SK-N-SH treated with all-trans-retinoic acid at 6 μM for 48 hours (cell line): ENCODE data around the gene EML4.

ENCODE experiments used
- ATAC-seq: fragments of 200-7000 bp; cut with Tn5 transposase; 3 replicates; pipeline ENCODE4 v1.9.1; 2020; ENCODE audit warnings: mild to moderate bottlenecking, moderate library complexity
- ARNTL ChIP-seq: fragments of 450-650 bp; formaldehyde crosslinking; IDR thresholded peaks from 2 replicates; pipeline ENCODE4 v1.5.0; 2020; ENCODE audit warnings: low read depth, mild to moderate bottlenecking, moderate library complexity, borderline replicate concordance
- BACH2 ChIP-seq: fragments of 250-450 bp; sonication (Bioruptor Pico); IDR thresholded peaks from 2 replicates; pipeline ENCODE4 v1.9.0; 2021; ENCODE audit warnings: mild to moderate bottlenecking, borderline replicate concordance
- CSDC2 ChIP-seq: fragments of 250-450 bp; sonication (Bioruptor Pico); IDR thresholded peaks from 2 replicates; pipeline ENCODE4 v1.5.0; 2020; ENCODE audit warnings: mild to moderate bottlenecking, moderate library complexity
- ESRRG ChIP-seq: fragments of 250-450 bp; sonication (Bioruptor Pico); IDR thresholded peaks from 2 replicates; pipeline ENCODE4 v1.6.1; 2021; ENCODE audit warnings: mild to moderate bottlenecking
- GLIS3 ChIP-seq: fragments of 250-450 bp; sonication (Bioruptor Pico); IDR thresholded peaks from 2 replicates; pipeline ENCODE4 v1.5.0; 2020; ENCODE audit warnings: mild to moderate bottlenecking, moderate library complexity
- ISL1 ChIP-seq: fragments of 250-450 bp; sonication (Bioruptor Pico); IDR thresholded peaks from 2 replicates; pipeline ENCODE4 v2.1.2; 2022; ENCODE audit warnings: mild to moderate bottlenecking, moderate library complexity
- OSR1 ChIP-seq: fragments of 250-450 bp; sonication (Bioruptor Pico); IDR thresholded peaks from 2 replicates; pipeline ENCODE4 v1.8.0; 2022; ENCODE audit warnings: moderate library complexity, mild to moderate bottlenecking, inconsistent platforms
- PPARA ChIP-seq: fragments of 250-450 bp; sonication (Bioruptor Pico); IDR thresholded peaks from 2 replicates; pipeline ENCODE4 v1.5.0; 2020; ENCODE audit warnings: mild to moderate bottlenecking, borderline replicate concordance
- RARB ChIP-seq: fragments of 250-450 bp; sonication (Bioruptor Pico); IDR thresholded peaks from 2 replicates; pipeline ENCODE4 v1.8.0; 2021; ENCODE audit warnings: mild to moderate bottlenecking, moderate library complexity
- SNAI2 ChIP-seq: fragments of 250-450 bp; sonication (Bioruptor Pico); IDR thresholded peaks from 2 replicates; pipeline ENCODE4 v1.5.0; 2020; ENCODE audit warnings: mild to moderate bottlenecking, moderate library complexity
- TCF4 ChIP-seq: fragments of 250-450 bp; sonication (Bioruptor Pico); IDR thresholded peaks from 2 replicates; pipeline ENCODE4 v1.8.0; 2021; ENCODE audit warnings: mild to moderate bottlenecking, moderate library complexity, borderline replicate concordance
- TOX ChIP-seq: fragments of 250-450 bp; sonication (Bioruptor Pico); IDR thresholded peaks from 2 replicates; pipeline ENCODE4 v1.8.0; 2021; ENCODE audit warnings: mild to moderate bottlenecking, moderate library complexity, borderline replicate concordance
- ZC3H10 ChIP-seq: fragments of 250-450 bp; sonication (Bioruptor Pico); IDR thresholded peaks from 2 replicates; pipeline ENCODE4 v1.5.1; 2021; ENCODE audit warnings: mild to moderate bottlenecking, moderate library complexity
- ZFP30 ChIP-seq: fragments of 450-650 bp; formaldehyde crosslinking; IDR thresholded peaks from 2 replicates; pipeline ENCODE4 v1.5.0; 2022; ENCODE audit warnings: mild to moderate bottlenecking, moderate library complexity
- ZNF565 ChIP-seq: fragments of 450-650 bp; formaldehyde crosslinking; conservative IDR thresholded peaks from 2 replicates; pipeline ENCODE4 v1.5.0; 2020; ENCODE audit warnings: low read depth, mild to moderate bottlenecking, moderate library complexity
- ZNF8 ChIP-seq: fragments of 450-650 bp; formaldehyde crosslinking; IDR thresholded peaks from 2 replicates; pipeline ENCODE4 v1.5.0; 2020; ENCODE audit warnings: mild to moderate bottlenecking, moderate library complexity
- TF ChIP-seq, protein P1 (sequence below): fragments of 250-450 bp; sonication (Bioruptor Pico); IDR thresholded peaks from 2 replicates; pipeline ENCODE4 v1.8.0; 2020; ENCODE audit warnings: mild to moderate bottlenecking, moderate library complexity, borderline replicate concordance
- TF ChIP-seq, protein P2 (sequence below): fragments of 250-450 bp; sonication (Bioruptor Pico); IDR thresholded peaks from 2 replicates; pipeline ENCODE4 v1.5.0; 2020; ENCODE audit warnings: mild to moderate bottlenecking, moderate library complexity
- TF ChIP-seq, protein P3 (sequence below): fragments of 250-450 bp; sonication (Bioruptor Pico); IDR thresholded peaks from 2 replicates; pipeline ENCODE4 v1.8.0; 2021; ENCODE audit warnings: low read depth, mild to moderate bottlenecking, moderate library complexity, borderline replicate concordance
- TF ChIP-seq, protein P4 (sequence below): fragments of 250-450 bp; sonication (Bioruptor Pico); IDR thresholded peaks from 2 replicates; pipeline ENCODE4 v1.5.1; 2020; ENCODE audit warnings: low read depth, mild to moderate bottlenecking, moderate library complexity
- TF ChIP-seq, protein P5 (sequence below): fragments of 250-450 bp; sonication (Bioruptor Pico); IDR thresholded peaks from 2 replicates; pipeline ENCODE4 v1.5.1; 2021; ENCODE audit warnings: mild to moderate bottlenecking, moderate library complexity

EML4 gene

DNA sequence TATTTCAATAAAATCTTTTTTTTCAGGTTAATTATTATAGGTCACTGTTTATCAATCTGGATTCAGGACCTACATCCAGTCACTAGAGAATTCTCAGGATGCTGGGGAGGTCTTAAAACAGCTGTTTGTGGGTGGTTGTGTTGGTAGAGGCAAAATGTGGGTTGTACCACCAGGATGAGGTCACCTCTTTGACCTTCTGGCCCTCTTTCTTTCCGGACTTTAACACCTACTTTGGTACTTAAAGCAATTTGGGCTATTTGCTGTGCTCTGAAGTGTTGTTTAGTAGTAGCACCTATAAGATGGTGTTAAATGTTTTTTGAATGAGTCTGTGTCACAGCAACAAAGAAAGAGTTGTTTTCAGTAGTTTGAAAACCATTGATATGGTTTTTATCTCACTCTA lies 14.6 kb downstream of the EML4 start:
- TF ChIP-seq, protein P1, sequence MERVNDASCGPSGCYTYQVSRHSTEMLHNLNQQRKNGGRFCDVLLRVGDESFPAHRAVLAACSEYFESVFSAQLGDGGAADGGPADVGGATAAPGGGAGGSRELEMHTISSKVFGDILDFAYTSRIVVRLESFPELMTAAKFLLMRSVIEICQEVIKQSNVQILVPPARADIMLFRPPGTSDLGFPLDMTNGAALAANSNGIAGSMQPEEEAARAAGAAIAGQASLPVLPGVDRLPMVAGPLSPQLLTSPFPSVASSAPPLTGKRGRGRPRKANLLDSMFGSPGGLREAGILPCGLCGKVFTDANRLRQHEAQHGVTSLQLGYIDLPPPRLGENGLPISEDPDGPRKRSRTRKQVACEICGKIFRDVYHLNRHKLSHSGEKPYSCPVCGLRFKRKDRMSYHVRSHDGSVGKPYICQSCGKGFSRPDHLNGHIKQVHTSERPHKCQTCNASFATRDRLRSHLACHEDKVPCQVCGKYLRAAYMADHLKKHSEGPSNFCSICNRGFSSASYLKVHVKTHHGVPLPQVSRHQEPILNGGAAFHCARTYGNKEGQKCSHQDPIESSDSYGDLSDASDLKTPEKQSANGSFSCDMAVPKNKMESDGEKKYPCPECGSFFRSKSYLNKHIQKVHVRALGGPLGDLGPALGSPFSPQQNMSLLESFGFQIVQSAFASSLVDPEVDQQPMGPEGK (CRISPR knock-in tag), result no peak
- TF ChIP-seq GLIS3 (CRISPR knock-in tag) (no peak), ZNF8 (CRISPR knock-in tag) (no peak), OSR1 (CRISPR knock-in tag) (no peak), ARNTL (no peak), ESRRG (CRISPR knock-in tag) (no peak), ZNF565 (CRISPR knock-in tag) (no peak), BACH2 (CRISPR knock-in tag) (no peak), SNAI2 (no peak), ISL1 (CRISPR knock-in tag) (no peak), PPARA (CRISPR knock-in tag) (no peak), TCF4 (no peak), ZFP30 (CRISPR knock-in tag) (no peak), RARB (CRISPR knock-in tag) (no peak), CSDC2 (CRISPR knock-in tag) (no peak), ZC3H10 (CRISPR knock-in tag) (no peak)
- TF ChIP-seq, protein P2, sequence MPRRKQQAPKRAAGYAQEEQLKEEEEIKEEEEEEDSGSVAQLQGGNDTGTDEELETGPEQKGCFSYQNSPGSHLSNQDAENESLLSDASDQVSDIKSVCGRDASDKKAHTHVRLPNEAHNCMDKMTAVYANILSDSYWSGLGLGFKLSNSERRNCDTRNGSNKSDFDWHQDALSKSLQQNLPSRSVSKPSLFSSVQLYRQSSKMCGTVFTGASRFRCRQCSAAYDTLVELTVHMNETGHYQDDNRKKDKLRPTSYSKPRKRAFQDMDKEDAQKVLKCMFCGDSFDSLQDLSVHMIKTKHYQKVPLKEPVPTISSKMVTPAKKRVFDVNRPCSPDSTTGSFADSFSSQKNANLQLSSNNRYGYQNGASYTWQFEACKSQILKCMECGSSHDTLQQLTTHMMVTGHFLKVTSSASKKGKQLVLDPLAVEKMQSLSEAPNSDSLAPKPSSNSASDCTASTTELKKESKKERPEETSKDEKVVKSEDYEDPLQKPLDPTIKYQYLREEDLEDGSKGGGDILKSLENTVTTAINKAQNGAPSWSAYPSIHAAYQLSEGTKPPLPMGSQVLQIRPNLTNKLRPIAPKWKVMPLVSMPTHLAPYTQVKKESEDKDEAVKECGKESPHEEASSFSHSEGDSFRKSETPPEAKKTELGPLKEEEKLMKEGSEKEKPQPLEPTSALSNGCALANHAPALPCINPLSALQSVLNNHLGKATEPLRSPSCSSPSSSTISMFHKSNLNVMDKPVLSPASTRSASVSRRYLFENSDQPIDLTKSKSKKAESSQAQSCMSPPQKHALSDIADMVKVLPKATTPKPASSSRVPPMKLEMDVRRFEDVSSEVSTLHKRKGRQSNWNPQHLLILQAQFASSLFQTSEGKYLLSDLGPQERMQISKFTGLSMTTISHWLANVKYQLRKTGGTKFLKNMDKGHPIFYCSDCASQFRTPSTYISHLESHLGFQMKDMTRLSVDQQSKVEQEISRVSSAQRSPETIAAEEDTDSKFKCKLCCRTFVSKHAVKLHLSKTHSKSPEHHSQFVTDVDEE (CRISPR knock-in tag), result no peak
- TF ChIP-seq, protein P3, sequence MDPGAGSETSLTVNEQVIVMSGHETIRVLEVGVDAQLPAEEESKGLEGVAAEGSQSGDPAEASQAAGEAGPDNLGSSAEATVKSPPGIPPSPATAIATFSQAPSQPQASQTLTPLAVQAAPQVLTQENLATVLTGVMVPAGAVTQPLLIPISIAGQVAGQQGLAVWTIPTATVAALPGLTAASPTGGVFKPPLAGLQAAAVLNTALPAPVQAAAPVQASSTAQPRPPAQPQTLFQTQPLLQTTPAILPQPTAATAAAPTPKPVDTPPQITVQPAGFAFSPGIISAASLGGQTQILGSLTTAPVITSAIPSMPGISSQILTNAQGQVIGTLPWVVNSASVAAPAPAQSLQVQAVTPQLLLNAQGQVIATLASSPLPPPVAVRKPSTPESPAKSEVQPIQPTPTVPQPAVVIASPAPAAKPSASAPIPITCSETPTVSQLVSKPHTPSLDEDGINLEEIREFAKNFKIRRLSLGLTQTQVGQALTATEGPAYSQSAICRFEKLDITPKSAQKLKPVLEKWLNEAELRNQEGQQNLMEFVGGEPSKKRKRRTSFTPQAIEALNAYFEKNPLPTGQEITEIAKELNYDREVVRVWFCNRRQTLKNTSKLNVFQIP (CRISPR knock-in tag), result no peak
- TF ChIP-seq, protein P4, sequence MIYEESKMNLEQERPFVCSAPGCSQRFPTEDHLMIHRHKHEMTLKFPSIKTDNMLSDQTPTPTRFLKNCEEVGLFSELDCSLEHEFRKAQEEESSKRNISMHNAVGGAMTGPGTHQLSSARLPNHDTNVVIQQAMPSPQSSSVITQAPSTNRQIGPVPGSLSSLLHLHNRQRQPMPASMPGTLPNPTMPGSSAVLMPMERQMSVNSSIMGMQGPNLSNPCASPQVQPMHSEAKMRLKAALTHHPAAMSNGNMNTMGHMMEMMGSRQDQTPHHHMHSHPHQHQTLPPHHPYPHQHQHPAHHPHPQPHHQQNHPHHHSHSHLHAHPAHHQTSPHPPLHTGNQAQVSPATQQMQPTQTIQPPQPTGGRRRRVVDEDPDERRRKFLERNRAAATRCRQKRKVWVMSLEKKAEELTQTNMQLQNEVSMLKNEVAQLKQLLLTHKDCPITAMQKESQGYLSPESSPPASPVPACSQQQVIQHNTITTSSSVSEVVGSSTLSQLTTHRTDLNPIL, result no peak
- TF ChIP-seq, protein P5, sequence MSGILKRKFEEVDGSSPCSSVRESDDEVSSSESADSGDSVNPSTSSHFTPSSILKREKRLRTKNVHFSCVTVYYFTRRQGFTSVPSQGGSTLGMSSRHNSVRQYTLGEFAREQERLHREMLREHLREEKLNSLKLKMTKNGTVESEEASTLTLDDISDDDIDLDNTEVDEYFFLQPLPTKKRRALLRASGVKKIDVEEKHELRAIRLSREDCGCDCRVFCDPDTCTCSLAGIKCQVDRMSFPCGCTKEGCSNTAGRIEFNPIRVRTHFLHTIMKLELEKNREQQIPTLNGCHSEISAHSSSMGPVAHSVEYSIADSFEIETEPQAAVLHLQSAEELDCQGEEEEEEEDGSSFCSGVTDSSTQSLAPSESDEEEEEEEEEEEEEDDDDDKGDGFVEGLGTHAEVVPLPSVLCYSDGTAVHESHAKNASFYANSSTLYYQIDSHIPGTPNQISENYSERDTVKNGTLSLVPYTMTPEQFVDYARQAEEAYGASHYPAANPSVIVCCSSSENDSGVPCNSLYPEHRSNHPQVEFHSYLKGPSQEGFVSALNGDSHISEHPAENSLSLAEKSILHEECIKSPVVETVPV (CRISPR knock-in tag), result no peak
- ATAC-seq, result no peak

DNA sequence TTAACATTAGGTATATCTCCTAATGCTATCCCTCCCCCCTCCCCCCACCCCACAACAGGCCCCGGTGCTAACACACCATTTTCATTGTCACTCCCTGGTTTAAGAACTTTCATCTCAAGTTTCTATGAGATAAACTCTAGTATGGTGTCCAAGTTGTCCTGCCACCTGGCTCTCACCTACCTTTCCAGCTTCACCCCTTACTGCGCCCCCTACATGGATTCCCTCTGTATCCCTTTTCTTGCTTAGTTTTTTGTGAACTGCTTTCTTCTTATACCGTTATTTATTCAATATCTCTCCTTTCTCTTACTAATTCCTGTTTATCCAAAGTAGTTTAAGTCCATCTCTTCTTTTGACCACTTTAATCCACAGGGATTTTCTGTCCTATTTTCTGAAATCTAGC lies 15.2 kb downstream of the EML4 start:
- ATAC-seq, result no peak
- TF ChIP-seq OSR1 (CRISPR knock-in tag) (no peak), ZNF565 (CRISPR knock-in tag) (no peak), TOX (CRISPR knock-in tag) (no peak)
- TF ChIP-seq, protein P4, result no peak
- TF ChIP-seq, all 23 proteins: peak for 0
